Common myeloid progenitor, CD34-positive (primary cell): ENCODE measurements around the gene SIGMAR1.

Experiments
- CTCF ChIA-PET: fragments of 350-600 bp; sonication (Branson Sonifier 250); formaldehyde crosslinking; loops from one replicate; lab custom pipeline; 2021; ENCODE audit warnings: antibody characterized with exemption; lab: Charles Lee
- POLR2A ChIA-PET: fragments of 350-600 bp; sonication (Branson Sonifier 250); formaldehyde crosslinking; loops from one replicate; lab custom pipeline; 2021; ENCODE audit warnings: antibody characterized with exemption; lab: Charles Lee
- DNase-seq, 3 donors: peaks; one replicate each; pipeline versions ENCODE4 v3.0.0 to v3.0.0-alpha.2; 2013
- H3K27ac ChIP-seq, 2 experiments: 1 replicate in 1 of 2; 2 replicates in 1 of 2; pipeline ENCODE4 v1.7.0; 2013; ENCODE audit warnings: inconsistent platforms in 2 of 2, low read length in 2 of 2, mild to moderate bottlenecking in 2 of 2, low read depth in 1 of 2, moderate library complexity in 1 of 2; ENCODE audit not compliant: severe bottlenecking in 2 of 2, insufficient read depth in 1 of 2, poor library complexity in 1 of 2
- H3K27me3 ChIP-seq, 5 experiments: replicated peaks in 2 of 5; 1 replicate in 3 of 5; 2 replicates in 2 of 5; pipeline versions ENCODE4 v1.6.1 to v1.7.0; 2013; ENCODE audit warnings: low read length in 4 of 5, mild to moderate bottlenecking in 2 of 5, moderate library complexity in 2 of 5, inconsistent platforms in 1 of 5; ENCODE audit not compliant: insufficient read depth in 5 of 5, control insufficient read depth in 4 of 5
- H3K36me3 ChIP-seq, 4 experiments: 1 replicate in 2 of 4; 2 replicates in 2 of 4; pipeline versions ENCODE4 v1.6.1 to v1.7.0; 2013; ENCODE audit warnings: low read length in 3 of 4, control low read depth in 1 of 4, mild to moderate bottlenecking in 1 of 4; ENCODE audit not compliant: control insufficient read depth in 4 of 4, insufficient read depth in 4 of 4
- H3K4me1 ChIP-seq, 4 experiments: 1 replicate in 3 of 4; 2 replicates in 1 of 4; pipeline versions ENCODE4 v1.6.1 to v1.7.1; 2013; ENCODE audit warnings: low read length in 3 of 4, mild to moderate bottlenecking in 3 of 4, control low read depth in 1 of 4, inconsistent platforms in 1 of 4, moderate library complexity in 1 of 4; ENCODE audit not compliant: control insufficient read depth in 4 of 4, insufficient read depth in 4 of 4; ENCODE audit errors: control extremely low read depth in 1 of 4
- H3K4me3 ChIP-seq, 7 experiments: 1 replicate in 4 of 7; 2 replicates in 3 of 7; pipeline versions ENCODE4 v1.5.1 to v1.7.0; 2013; ENCODE audit warnings: mild to moderate bottlenecking in 7 of 7, low read length in 6 of 7, moderate library complexity in 6 of 7, inconsistent platforms in 2 of 7, low read depth in 2 of 7, control low read depth in 1 of 7; ENCODE audit not compliant: insufficient read depth in 4 of 7, control insufficient read depth in 1 of 7; ENCODE audit errors: extremely low read depth in 1 of 7
- H3K9me3 ChIP-seq, 5 experiments: 1 replicate in 4 of 5; 2 replicates in 1 of 5; pipeline versions ENCODE4 v1.6.1 to v1.7.1; 2013; ENCODE audit warnings: low read length in 4 of 5, mild to moderate bottlenecking in 2 of 5, inconsistent platforms in 1 of 5, low read depth in 1 of 5, moderate library complexity in 1 of 5; ENCODE audit not compliant: control insufficient read depth in 4 of 5, insufficient read depth in 2 of 5; ENCODE audit errors: control extremely low read depth in 1 of 5
- WGBS: methylation state at CpG from one replicate; pipeline ENCODE4 v1.1.5; 2013; ENCODE audit not compliant: insufficient coverage; 5-methylcytosine and 5-hydroxymethylcytosine counted together

Gene SIGMAR1

GRCh38 chr9:34675869-34676268 lies 38.3 kb upstream of the SIGMAR1 start:
- H3K27ac ChIP-seq = no peak overlapping the region
- H3K27me3 ChIP-seq = no peaks in the 10 kb centered on the region
- H3K4me3 ChIP-seq = no peak overlapping the region
- no peaks in the 10 kb centered on the region for H3K36me3 ChIP-seq
- no peak for DNase-seq
- no peaks in the 10 kb centered on the region for H3K4me1 ChIP-seq
- 100% methylated on average over 2 of the region's 2 CpGs for WGBS
- POLR2A ChIA-PET = no interaction called here
- H3K9me3 ChIP-seq = no peaks in the 10 kb centered on the region
- CTCF ChIA-PET = interaction anchor here (0.7 to 11.3 kb wide), 9 partner anchors 9 to 224 kb away, joined by 3 to 220 read pairs (median 7); partner anchors contain the start of gene CCL19

- ChIA-PET CTCF (interaction anchor here (0.7 to 11.3 kb wide), 14 partner anchors 9 to 224 kb away, joined by 3 to 220 read pairs (median 4); partner anchors contain the start of genes CCL19 and GALT), POLR2A (interaction anchor here (1.3 kb wide), 1 partner anchor 27 kb away, joined by 3 read pairs; no protein-coding TSS in a partner anchor)
- H3K27ac ChIP-seq = no peak overlapping the region
- peak; percentile 85 to 90 (median 85) for DNase-seq
- H3K9me3 ChIP-seq = peaks cover 0 to 7% (median under 1%) of the 10 kb centered on the region in 5 experiments
- no peaks in the 10 kb centered on the region for H3K4me1 ChIP-seq
- WGBS = 4% methylated on average over 8 of the region's 10 CpGs
- no peaks in the 10 kb centered on the region for H3K27me3 ChIP-seq
- no peak overlapping the region for H3K4me3 ChIP-seq
- H3K36me3 ChIP-seq = no peaks in the 10 kb centered on the region
Measured at GRCh38 chr9:34675048-34675714, 37.6 kb upstream of the SIGMAR1 start.

DNA sequence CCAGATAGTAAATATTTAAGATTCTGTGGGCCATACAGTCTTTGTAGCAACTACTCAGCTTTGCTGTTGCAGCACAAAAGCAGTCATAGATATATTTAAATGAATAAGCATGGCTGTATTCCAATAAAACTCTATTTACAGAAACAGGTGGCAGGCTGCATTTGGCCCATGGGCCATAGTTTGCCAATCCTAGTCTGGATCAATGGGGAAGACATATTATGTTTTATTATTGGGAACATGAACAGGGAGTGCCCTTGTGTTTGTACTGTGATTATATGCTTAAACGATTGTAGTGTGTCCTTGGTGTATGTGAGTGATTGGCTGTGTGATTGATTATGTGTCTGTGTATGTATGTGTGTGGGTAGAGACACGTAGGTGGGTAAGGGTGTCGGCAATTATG lies 36.9 kb upstream of the SIGMAR1 start:
- peaks cover 0 to 14% (median 7%) of the 10 kb centered on the region in 5 experiments for H3K9me3 ChIP-seq
- peaks cover 0 to 3% (median 2%) of the 10 kb centered on the region in 4 experiments for H3K36me3 ChIP-seq
- no peaks in the 10 kb centered on the region for H3K4me1 ChIP-seq
- no peak for DNase-seq
- WGBS = 93% methylated on average over 2 of the region's 3 CpGs
- POLR2A ChIA-PET = interaction anchor here (1.3 kb wide), 1 partner anchor 28 kb away, joined by 3 read pairs; no protein-coding TSS in a partner anchor
- CTCF ChIA-PET = interaction anchor here (0.7 to 11.3 kb wide), 9 partner anchors 12 to 41 kb away, joined by 3 to 220 read pairs (median 4); partner anchors contain the start of genes CCL19 and GALT
- H3K27me3 ChIP-seq = no peaks in the 10 kb centered on the region
- H3K27ac ChIP-seq = no peak overlapping the region
- no peak overlapping the region for H3K4me3 ChIP-seq

- no peak for DNase-seq
- WGBS = no CpG with 5 or more reads among the region's 1 CpG
- CTCF ChIA-PET = interaction anchor here (1.3 to 11.3 kb wide), 5 partner anchors 8 to 30 kb away, joined by 3 to 220 read pairs (median 5); no protein-coding TSS in a partner anchor
- POLR2A ChIA-PET = no interaction called here
- no peaks in the 10 kb centered on the region for H3K27me3 ChIP-seq
- no peak overlapping the region for H3K4me3 ChIP-seq
- H3K27ac ChIP-seq = no peak overlapping the region
- peaks cover 0 to 1% (median under 1%) of the 10 kb centered on the region in 4 experiments for H3K4me1 ChIP-seq
- H3K36me3 ChIP-seq = peaks cover 0 to 13% (median 3%) of the 10 kb centered on the region in 4 experiments
- peaks cover 0 to 19% (median 8%) of the 10 kb centered on the region in 5 experiments for H3K9me3 ChIP-seq
Measured at GRCh38 chr9:34671307-34671706, 33.7 kb upstream of the SIGMAR1 start.

DNA sequence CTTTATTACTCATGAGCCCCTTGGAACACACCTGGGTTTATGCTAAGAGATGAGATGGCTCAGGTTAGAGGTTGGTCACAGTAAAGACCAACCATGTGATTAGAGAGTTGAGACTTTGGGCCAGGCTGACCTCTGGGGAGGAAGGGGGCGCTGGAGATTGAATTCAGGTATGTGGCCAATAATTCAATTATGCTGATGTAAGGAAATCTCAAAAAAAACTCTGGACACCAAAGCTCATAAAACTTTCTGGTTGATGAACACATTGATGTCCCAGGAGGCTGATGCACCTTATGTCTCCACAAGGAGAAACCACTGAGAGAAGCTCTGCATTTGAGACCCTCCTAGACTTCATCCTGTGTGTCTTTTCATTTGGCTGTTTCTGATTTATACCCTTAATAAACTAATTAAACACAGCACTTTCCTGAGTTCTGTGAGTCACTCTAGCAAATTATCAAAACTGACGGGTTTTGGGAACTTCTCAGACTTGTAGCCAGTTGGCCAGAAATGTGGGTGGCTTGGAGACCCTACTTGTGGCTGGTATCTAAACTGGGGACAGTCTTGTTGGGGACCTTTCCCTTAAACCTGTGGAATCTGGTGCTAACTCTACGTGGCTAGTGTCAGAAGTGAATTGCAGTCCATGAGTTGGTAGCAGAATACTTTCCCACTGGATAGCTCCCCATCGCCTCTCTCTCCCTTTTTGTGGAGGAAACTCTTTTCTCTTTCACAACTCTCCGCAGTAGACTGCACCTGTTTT lies 32.4 kb upstream of the SIGMAR1 start:
- Histone ChIP-seq H3K9me3 (peaks cover 0 to 19% (median 8%) of the 10 kb centered on the region in 5 experiments), H3K27ac (no peak overlapping the region), H3K4me1 (peaks cover 0 to 11% (median 9%) of the 10 kb centered on the region in 4 experiments), H3K4me3 (no peak overlapping the region), H3K27me3 (no peaks in the 10 kb centered on the region), H3K36me3 (peaks cover 0 to 13% (median 3%) of the 10 kb centered on the region in 4 experiments)
- 94% methylated on average over 3 of the region's 5 CpGs for WGBS
- CTCF ChIA-PET = interaction anchor here (1.3 to 11.3 kb wide), 5 partner anchors 8 to 31 kb away, joined by 3 to 220 read pairs (median 5); no protein-coding TSS in a partner anchor
- no peak for DNase-seq
- POLR2A ChIA-PET = no interaction called here

DNA sequence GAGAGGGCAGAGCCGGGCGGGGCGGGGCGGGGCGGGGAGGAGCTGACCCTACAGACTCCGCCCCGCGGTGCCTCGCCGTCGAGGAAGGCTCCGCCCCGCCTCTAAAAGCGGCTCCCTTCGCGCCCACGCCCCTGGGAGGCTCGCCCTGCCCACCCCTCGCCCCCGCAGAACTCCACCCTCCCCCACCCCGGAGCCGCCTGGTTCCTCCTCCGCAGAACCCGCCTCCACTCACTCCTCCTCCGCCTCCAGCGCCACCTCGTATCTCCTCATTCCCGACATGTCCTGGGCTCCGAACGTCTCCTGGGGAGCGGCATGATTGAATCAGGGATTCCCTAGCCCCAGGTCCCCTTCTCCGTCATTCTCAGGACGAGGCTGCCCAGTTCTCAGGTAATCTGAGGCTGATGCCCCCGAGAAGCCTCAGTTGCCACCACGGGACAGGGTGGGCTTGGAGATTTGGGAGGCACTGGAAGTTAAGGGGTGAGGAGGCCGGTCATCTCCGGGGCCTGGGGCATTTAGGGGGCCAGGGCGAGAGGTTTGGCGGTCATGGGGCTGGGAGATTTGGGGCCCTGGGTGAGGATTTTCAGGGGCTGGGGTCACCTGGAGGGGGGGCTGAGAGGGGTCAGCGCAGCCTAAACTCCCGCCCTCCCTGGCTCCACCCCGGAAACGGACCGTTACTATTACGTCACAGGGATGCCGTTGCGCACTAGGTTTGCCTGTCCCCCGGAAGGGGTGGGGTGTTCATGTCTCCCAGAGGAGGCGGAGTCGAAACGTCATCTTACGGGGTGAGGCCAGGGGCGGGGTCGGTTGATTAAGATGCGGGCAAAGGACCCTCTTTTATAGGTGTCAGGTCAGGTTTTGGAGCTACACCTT lies 28.0 kb upstream of the SIGMAR1 start:
- H3K9me3 ChIP-seq = peaks cover 0 to 16% (median 8%) of the 10 kb centered on the region in 5 experiments
- 2% methylated on average over 37 of the region's 55 CpGs for WGBS
- peak overlapping the region; percentile 52 to 90 (median 73) for H3K4me3 ChIP-seq
- ChIA-PET CTCF (interaction anchor here (0.8 to 10.6 kb wide), 6 partner anchors 10 to 31 kb away, joined by 3 to 96 read pairs (median 8); partner anchors contain the start of gene GALT), POLR2A (no interaction called here)
- DNase-seq = peak; percentile 90 to 94 (median 93)
- peaks cover 0 to 2% (median 0%) of the 10 kb centered on the region in 5 experiments for H3K27me3 ChIP-seq
- H3K36me3 ChIP-seq = peaks cover 0 to 13% (median 4%) of the 10 kb centered on the region in 4 experiments
- peaks cover 0 to 18% (median 15%) of the 10 kb centered on the region in 4 experiments for H3K4me1 ChIP-seq
- peak overlapping the region; percentile 74 to 89 for H3K27ac ChIP-seq
